NK-92 (cell line): Measurements from ENCODE around the gene FFAR1.

Experiments
- DNase-seq: peaks from one replicate; lab custom pipeline; 2025; ENCODE audit not compliant: unreplicated experiment; lab: John Stamatoyannopoulos, UW

The FFAR1 gene, protein sequence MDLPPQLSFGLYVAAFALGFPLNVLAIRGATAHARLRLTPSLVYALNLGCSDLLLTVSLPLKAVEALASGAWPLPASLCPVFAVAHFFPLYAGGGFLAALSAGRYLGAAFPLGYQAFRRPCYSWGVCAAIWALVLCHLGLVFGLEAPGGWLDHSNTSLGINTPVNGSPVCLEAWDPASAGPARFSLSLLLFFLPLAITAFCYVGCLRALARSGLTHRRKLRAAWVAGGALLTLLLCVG (N-terminal part only)

DNA sequence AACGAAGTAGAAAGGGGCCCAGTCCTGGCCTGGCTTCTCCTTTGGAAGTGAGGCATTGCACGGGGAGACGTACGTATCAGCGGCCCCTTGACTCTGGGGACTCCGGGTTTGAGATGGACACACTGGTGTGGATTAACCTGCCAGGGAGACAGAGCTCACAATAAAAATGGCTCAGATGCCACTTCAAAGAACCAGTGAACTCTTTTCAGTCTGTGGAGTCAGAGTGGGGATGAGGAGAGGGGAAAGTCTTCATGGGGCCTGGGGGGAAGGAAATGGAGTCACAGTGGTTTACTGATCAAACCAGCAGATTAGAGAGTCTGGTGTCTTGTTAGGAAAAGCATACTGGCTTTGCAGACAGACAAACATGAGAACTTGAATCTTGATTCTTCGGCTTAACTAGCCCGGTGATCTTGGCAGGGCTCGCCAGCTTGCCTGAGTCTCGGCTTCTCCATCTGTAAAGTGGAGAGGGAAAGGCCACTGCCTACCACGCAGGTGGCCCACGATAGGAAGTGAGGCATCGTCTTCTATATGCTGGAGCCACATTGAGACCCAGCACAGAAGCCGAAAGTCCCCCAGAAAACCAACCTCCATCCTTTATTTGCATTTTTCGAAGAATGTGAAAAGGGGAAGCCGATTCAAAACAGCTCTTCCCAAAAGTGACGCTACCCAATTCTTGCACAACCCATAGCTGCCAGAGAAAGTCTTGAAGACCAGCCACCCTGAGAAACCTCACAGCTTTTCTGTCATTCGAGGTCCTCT is at the start of gene FFAR1:
Gene FFAR1, plus strand, starts transcription at position 732 of the 759 bp plus-strand sequence. CDS start 3,650 bp downstream, outside the sequence.
- no peak for DNase-seq

DNA sequence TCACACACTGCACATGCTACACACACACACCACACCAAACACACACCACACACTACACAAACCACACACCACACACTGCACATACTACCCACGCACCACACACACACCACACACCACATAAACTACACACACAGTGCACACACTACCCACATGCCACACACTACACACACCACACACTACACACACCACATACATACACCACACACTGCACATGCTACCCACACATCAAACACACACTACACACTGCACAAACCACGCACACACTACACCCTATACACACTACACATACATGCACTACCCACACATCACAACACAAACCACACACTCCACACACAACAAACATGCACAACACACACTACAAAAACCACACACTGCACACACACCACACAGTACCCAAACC is 49.8 kb upstream of the FFAR1 start:
- DNase-seq = no peak

DNA sequence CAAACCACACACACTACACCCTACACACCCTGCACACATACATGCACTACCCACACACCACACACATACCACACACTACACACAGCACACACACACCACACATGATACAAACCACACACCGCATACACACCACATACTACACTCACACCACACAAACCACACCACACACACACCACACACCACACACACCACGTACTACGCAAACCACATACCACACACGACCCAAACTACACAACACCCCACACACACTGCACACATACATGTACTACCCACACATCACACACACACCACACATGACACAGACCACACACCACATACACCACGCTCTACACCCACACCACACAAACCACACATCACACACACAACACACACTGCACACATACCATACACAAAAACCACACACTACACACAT is 49.1 kb upstream of the FFAR1 start:
- no peak for DNase-seq

DNA sequence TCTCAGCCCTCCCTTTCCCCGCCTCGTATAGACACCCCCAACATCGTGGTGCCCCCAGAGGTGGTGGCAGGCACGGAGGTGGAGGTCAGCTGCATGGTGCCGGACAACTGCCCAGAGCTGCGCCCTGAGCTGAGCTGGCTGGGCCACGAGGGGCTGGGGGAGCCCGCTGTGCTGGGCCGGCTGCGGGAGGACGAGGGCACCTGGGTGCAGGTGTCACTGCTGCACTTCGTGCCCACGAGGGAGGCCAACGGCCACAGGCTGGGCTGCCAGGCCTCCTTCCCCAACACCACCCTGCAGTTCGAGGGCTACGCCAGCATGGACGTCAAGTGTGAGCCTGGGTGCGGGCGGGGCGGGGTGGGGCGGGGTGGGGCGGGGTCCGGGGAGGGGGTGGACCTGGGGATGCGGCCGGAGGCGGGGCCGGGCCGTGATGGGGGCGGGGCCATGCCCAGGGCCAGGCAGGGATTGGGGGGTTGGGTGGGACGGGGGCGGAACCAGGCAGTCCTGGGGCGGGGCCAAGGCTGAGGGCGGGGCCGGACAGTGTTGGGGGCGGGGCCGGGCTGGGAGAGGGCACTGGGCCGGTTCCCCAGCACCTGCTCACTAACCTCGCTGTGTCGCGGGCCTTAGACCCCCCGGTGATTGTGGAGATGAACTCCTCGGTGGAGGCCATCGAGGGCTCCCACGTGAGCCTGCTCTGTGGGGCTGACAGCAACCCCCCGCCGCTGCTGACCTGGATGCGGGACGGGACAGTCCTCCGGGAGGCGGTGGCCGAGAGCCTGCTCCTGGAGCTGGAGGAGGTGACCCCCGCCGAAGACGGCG is 48.0 kb upstream of the FFAR1 start:
- DNase-seq = no peak

DNA sequence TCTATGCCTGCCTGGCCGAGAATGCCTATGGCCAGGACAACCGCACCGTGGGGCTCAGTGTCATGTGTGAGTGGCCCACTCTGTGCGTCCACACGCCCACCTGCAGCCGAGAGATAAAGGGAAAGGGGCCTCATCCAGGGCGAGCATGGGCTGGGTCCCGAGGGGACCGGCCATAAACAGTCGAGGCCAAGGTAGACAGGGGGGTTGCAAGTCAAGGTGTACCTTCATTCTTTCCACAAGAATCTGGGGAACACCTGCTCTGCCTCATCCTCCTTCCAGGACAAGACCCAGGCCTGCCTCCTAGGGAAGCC is 47.4 kb upstream of the FFAR1 start:
- DNase-seq = no peak

DNA sequence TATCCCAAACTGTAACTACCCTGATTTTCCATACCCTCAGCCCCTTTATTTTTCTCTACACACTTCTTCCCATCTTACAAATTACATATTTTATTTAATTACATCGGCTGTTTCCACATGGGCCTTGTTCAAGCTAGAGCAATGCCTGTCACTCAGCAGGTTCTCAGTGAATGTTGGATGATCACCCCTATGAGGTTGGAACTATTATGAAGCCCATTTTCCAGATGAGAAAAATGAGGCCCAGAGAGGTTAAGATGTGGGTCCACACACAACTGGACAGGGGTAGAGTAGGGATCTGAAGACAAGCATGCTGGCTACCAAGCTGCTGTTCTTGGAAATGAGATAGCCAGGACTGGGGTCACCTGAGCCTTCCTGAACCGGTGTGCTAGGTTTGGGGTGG is 45.7 kb upstream of the FFAR1 start:
- no peak for DNase-seq

DNA sequence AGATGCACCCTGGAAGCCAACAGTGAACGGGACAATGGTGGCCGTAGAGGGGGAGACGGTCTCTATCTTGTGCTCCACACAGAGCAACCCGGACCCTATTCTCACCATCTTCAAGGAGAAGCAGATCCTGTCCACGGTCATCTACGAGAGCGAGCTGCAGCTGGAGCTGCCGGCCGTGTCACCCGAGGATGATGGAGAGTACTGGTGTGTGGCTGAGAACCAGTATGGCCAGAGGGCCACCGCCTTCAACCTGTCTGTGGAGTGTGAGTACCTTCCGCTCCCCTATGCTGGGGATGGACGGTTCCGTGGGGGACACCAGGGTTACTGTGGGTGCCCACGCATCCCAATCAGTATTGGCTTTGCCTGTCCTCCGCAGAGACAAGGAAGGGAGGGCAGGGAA is 45.3 kb upstream of the FFAR1 start:
- DNase-seq = no peak

DNA sequence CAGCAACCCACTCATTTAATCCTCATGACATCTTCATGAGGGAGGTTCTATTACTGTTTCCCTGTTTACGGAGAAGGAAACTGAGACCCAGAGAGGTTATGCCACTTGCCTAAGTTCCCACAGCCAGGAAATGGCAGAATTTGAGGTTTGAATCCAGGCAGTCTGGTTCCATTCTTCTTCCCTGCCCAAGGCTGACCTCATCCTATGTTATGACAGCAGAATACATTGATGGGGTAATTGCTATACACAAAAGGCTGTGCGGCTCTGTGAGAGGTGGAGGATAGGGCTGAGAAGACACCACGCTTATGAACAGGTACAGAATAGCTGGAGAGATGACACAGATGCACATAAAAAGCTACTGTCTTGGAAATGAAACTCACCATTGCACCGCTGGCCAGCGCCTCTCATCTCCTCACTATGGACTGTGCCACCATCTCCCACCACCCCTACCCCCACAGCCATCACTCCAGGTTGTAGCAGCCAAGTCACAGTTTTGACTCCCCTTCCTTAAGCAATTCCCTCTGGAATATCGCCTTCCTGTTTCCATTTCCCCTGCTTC is 44.3 kb upstream of the FFAR1 start:
- DNase-seq = no peak

DNA sequence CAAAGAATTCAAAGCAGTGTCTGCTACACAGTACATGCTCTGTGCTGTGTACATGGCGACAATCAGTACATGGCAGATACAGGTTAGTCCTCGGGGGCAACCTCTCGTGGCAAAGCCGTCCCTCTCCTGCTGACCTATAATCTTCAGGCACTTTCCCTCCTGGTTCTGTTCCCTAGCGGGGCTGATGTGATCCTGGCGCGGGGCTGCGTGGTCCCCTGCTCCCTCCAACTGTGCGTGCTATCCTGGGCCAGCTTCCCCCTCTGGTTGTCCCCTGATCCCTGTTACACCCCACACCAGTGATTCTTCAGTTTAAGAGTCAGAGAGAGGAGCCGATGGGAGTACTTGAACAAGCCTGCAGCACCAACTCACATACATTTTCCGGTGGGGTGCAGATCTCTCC is 43.7 kb upstream of the FFAR1 start:
- no peak for DNase-seq

DNA sequence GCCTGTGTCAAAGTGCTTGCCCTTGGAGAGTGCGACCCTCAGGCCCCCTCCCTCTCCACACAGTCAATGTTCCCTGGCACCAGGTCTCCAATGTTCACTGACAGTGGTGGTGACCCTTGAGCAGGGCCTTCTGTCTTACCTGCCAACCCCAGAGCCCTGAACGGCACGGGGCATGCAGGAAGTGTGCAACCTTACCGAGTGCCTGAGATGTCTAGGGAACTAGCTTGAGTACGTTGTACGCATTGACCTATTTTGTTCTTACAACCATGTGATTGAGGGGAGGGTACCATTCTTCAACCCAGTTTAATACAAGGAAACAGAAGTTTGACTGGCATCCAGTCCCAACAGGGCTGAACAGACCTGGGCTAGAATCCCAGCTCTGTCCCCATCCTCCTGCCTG is 42.5 kb upstream of the FFAR1 start:
- no peak for DNase-seq

DNA sequence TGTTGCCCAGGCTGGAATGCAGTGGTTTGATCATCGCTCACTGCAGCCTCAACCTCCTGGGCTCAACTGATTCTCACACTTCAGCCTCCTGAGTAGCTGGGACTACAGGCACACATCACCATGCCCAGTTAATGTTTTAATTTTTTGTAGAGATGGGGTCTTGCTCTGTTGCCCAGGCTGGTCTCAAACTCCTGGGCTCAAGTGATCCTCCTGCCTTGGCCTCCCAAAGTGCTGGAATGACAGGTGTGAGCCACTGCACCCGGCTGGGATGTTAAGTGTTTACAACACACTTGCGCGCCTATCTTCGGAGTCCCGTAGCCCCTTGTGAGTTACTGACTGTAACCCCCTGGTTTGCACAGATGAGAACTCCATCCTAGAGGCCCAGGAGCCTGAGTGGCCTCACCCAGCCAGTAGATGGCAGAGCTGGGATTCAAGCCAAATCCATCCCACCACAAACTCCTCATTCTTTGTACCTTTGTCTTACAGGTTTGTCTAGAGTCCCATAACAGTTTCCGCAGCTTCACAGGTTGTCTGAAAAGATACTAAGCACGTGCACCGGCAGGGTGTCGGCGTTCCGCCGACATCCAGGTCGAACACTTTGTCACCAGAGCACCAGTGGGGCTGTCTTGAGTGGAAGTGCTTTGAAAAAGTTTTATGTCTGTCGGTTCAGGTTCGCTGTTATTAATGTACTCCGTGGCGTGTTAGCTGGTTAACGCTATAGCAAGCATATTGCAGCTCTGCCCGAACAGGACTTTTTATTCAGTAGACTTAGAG is 41.0 kb upstream of the FFAR1 start:
- no peak for DNase-seq

DNA sequence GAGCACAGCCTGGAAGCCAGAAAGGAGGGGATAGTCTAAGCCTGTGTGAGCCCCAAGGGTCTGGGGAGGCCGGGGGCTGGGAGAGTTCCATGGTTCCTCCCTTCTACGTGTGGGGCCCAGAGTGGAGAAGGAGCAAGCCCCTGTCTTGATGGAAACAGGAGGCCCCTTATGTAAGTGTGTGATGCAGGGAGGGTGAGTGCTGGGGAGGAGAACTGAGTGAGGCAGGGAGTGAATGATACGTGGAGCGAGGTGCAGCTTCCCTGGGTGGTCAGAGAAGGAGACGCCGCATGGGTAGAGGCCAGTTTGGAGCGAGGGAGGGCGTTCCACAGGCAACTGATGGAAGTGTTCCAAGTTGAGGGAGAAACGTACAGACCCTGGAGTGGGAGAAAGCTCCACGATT is 39.8 kb upstream of the FFAR1 start:
- no peak for DNase-seq

DNA sequence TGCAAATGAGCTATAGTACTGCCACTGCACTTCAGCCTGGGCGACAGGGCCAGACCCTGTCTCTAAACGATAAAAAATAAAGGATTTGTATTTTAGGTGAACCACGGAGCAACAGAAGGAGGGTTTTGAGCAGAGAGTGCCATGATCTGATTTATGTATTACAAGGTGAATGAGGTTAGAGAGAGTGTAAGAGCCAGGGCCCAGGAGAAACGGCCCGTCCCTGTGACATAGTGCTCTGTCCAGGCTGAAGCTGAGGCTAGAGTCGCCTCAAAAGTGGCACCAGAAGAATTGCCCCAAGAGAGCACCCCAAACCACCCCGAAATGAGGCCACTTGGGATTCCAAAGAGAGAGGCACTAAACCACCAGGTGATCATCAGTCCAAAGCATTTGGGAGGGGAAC is 38.8 kb upstream of the FFAR1 start:
- no peak for DNase-seq

DNA sequence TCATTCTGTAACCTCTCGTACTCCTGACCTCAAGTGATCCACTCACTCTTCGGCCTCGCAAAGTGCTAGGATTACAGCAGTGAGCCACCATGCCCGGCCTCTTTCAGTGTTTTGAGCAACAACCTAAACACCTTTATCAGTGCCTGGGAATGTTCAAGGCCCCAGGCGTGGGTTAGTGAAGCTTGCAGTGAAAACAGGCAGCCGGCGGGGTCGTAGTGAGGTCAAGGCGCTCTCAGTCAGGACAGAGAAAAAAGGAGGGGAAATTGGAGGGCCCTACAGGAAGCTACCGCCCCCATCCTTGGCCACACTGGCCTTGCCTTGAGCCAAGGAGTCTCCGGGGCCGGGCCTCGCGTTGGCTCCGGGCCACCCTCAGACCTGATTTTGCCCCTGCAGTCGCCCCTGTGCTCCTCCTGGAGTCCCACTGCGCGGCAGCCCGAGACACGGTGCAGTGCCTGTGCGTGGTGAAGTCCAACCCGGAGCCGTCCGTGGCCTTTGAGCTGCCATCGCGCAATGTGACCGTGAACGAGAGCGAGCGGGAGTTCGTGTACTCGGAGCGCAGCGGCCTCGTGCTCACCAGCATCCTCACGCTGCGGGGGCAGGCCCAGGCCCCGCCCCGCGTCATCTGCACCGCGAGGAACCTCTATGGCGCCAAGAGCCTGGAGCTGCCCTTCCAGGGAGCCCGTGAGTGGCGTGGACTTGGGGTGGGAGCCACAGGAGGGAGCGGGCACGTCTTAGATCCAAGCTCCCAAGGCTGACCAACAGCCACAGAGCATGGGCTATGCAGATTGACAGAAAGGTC is 38.0 kb upstream of the FFAR1 start:
- DNase-seq = no peak

DNA sequence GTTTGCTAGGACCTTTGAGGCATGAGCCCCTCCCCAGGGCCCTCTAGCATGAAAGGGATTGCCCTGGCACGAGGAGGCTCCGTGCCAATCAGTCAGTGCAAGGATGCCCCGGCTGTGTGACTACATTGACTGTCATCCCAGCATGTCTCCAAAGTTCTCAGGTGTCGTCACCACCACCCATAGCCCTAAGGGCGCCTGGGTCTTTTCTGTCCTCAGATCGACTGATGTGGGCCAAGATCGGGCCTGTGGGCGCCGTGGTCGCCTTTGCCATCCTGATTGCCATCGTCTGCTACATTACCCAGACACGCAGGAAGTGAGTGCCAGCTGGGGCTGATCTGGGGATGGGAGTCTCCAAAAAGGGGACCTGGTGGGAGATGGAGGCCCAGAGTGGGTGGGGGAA is 37.4 kb upstream of the FFAR1 start:
- DNase-seq = no peak

DNA sequence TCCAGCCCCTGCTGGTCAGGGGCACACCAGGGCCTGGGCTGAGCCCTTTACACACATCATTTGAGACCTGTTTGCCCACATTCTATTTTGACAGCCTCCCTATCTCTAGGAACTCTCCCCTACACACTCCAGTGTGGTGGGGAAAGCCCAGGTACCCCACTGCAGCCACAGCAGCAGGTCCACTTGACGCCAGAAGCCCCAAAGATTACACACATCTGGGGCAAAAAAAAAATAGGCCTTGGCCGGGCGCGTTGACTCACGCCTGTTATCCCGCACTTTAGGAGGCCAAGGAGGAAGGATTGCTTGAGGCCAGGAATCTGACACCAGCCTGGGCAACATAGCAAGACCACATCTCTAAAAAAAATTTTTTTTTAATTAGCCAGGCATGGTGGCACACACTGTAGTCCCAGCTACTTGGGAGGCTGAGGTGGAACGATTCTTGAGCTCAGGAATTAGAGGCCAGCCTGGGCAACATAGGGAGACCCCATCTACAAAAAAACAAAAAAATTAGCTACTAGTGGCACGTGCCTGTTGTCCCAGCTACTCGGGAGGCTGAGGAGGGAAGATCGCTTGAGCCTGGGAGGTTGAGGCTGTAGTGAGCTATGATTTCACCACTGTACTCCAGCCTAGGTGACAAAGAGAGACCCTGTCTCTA is 36.8 kb upstream of the FFAR1 start:
- no peak for DNase-seq

DNA sequence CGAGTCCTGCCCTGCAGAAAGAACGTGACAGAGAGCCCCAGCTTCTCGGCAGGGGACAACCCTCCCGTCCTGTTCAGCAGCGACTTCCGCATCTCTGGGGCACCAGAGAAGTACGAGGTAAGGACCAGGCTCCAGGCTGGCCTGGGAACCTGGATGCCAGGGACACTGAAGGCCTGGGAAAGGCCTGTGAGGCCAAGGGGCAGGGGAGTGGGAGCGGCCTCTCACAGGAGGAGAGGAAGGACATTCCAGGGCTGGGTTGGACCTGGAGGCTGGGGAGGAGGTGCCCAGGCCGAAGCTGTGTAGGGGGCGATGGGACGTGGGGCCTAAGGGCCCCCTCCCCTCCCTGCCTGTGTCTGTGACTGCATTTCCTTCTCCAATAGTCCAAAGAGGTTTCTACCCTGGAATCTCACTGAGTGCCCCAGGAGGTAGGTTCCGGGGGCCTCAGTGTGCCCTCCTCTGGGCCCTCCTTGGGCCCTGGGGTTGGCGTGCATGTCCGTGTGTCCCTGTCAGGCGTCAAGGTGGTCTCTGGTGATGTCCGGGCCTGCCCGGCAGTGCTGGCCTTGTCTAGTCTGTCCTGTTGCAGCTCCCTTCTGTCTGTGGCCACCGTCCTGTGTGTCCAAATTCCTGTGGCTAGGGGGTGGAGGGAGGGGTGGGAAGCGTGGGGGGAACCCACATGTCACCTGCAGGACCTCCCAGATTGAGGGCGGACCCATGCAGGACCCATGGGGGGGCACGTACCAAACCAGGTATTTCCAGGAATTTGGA is 35.6 kb upstream of the FFAR1 start:
- DNase-seq = no peak

DNA sequence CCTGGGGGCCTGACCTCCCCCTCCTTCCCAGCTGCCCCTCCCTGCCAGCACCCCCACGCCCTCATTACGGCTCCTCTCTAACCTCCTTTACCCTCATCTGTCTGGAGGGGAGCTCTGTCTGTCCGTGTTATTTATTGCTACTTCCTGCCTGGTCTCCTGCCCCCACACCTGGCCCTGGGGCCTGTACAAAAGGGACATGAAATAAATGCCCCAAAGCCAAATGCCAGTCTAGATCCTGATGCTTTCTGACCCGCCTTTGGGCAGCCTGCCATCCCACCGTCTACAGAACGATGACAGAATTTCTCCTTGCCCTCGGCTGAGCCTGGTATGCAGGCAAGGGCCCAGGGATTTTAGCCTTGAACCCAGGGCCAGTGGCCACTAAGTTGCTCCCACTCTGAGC is 34.1 kb upstream of the FFAR1 start:
- no peak for DNase-seq

DNA sequence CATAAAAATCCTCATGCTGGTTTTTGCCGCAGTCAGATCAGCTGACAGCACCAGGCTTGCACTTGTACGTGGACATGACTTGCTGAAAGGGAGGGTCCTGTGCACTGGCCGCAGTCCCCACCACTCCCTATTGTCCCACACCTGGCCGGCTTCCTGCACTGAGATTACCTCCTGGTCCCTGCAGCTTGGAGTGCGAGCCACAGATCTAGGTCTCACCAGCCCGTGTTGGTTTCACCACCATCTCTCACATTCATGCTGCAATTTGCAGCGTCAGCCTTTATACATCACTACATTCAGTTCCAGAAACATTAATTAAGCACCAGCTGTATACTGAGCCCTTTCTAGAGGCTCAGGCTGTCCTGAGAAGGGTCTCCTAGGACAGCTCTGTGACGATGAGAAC is 33.7 kb upstream of the FFAR1 start:
- DNase-seq = no peak
